Measurements from ENCODE around the gene SPRY4. TPM values are rescaled to one million over a fixed set of nuclear protein-coding genes. Genes with fewer than 3 reads are reported as not detected.

SPRY4 gene
- total RNA-seq, 3 donors from 2014 or later, result 13.0 to 18.0 (median 14.5) TPM

GRCh38 chr5:142286111-142286510 is 38.7 kb downstream of the SPRY4 start:
- intact Hi-C loops (cut with DNase I; ENCODE audit: low total_unique reads), result no loop called here

DNA sequence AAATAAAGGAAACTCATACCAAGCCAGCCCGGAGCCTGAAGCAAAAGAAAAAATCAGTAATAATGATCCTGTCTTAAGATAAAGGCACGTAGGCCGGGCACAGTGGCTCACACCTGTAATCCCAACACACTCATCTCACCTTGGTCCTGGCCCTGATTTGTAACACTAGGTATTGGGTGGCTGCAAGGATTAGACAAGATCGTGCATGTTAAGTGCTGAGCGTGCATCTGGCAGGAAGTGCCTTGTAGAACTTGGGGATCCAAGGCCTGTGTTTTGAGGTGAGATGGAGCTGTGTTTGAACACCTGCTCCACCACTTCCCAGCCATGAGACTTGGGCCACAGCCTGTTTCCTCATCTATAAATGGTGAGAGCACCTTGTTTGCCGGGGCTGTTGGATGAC is 41.5 kb downstream of the SPRY4 start:
- no peaks in the 10 kb centered on the region for H3K27me3 ChIP-seq
- no peaks in the 10 kb centered on the region for H3K36me3 ChIP-seq
- H3K9me3 ChIP-seq, result no peaks in the 10 kb centered on the region
- no peak for DNase-seq (ENCODE audit: low spot score in 2 of 2)
- no peak overlapping the region for H3K27ac ChIP-seq
- no peak overlapping the region for H3K4me3 ChIP-seq
- H3K4me1 ChIP-seq, result no peaks in the 10 kb centered on the region
- intact Hi-C loops (cut with DNase I; ENCODE audit: low total_unique reads), result no loop called here
- TF ChIP-seq POLR2AphosphoS5 (IDR thresholded peaks at IDR 0.05) (no peak), POLR2A (IDR thresholded peaks at IDR 0.05) (no peak), CTCF (IDR thresholded peaks at IDR 0.05) (no peak)

More at GRCh38 chr5:142286111-142286510, 38.7 kb downstream of the SPRY4 start:
- TF ChIP-seq CTCF (IDR thresholded peaks at IDR 0.05), result no peak
- no peak for TF ChIP-seq POLR2A (IDR thresholded peaks at IDR 0.05)
- no peak for TF ChIP-seq POLR2AphosphoS5 (IDR thresholded peaks at IDR 0.05)
- no peaks in the 10 kb centered on the region for H3K36me3 ChIP-seq
- H3K4me1 ChIP-seq, result no peaks in the 10 kb centered on the region
- no peaks in the 10 kb centered on the region for H3K27me3 ChIP-seq
- no peak for DNase-seq (ENCODE audit: low spot score in 2 of 2)
- no peak overlapping the region for H3K4me3 ChIP-seq
- no peak overlapping the region for H3K27ac ChIP-seq
- H3K9me3 ChIP-seq, result no peaks in the 10 kb centered on the region

GRCh38 chr5:142281966-142282365 is 42.9 kb downstream of the SPRY4 start:
- no peak overlapping the region for H3K4me3 ChIP-seq
- H3K27me3 ChIP-seq, result no peaks in the 10 kb centered on the region
- no peaks in the 10 kb centered on the region for H3K9me3 ChIP-seq
- no peak overlapping the region for H3K27ac ChIP-seq
- TF ChIP-seq POLR2AphosphoS5 (IDR thresholded peaks at IDR 0.05) (no peak), POLR2A (IDR thresholded peaks at IDR 0.05) (no peak), CTCF (IDR thresholded peaks at IDR 0.05) (no peak)
- no peaks in the 10 kb centered on the region for H3K36me3 ChIP-seq
- intact Hi-C loops (cut with DNase I; ENCODE audit: low total_unique reads), result no loop called here
- H3K4me1 ChIP-seq, result no peaks in the 10 kb centered on the region
- DNase-seq (ENCODE audit: low spot score in 2 of 2), result no peak

- intact Hi-C loops (cut with DNase I; ENCODE audit: low total_unique reads), result no loop called here
- peak overlapping the region; percentile 42 to 72 for H3K27ac ChIP-seq
- no peaks in the 10 kb centered on the region for H3K27me3 ChIP-seq
- H3K4me3 ChIP-seq, result no peak overlapping the region
- H3K9me3 ChIP-seq, result no peaks in the 10 kb centered on the region
- TF ChIP-seq CTCF (IDR thresholded peaks at IDR 0.05) (no peak), POLR2A (IDR thresholded peaks at IDR 0.05) (no peak), POLR2AphosphoS5 (IDR thresholded peaks at IDR 0.05) (no peak)
- no peaks in the 10 kb centered on the region for H3K36me3 ChIP-seq
- no peak for DNase-seq (ENCODE audit: low spot score in 2 of 2)
- H3K4me1 ChIP-seq, result no peaks in the 10 kb centered on the region
Observed at GRCh38 chr5:142281008-142281367, 43.8 kb downstream of the SPRY4 start.

GRCh38 chr5:142280066-142281007 is 44.5 kb downstream of the SPRY4 start:
- TF ChIP-seq POLR2A (IDR thresholded peaks at IDR 0.05), result no peak
- no peak for TF ChIP-seq CTCF (IDR thresholded peaks at IDR 0.05)
- no peak for TF ChIP-seq POLR2AphosphoS5 (IDR thresholded peaks at IDR 0.05)
- DNase-seq (ENCODE audit: low spot score in 2 of 2), result peak in 1 of 2 donors; percentile 29

More at GRCh38 chr5:142280066-142281007, 44.5 kb downstream of the SPRY4 start:
- Histone ChIP-seq H3K27ac (peak overlapping the region; percentile 42 to 72), H3K9me3 (no peaks in the 10 kb centered on the region), H3K4me3 (no peak overlapping the region), H3K36me3 (no peaks in the 10 kb centered on the region), H3K4me1 (no peaks in the 10 kb centered on the region), H3K27me3 (no peaks in the 10 kb centered on the region)
- intact Hi-C loops (cut with DNase I; ENCODE audit: low total_unique reads), result no loop called here
